Right lung (tissue), 10 donors: ENCODE results near the gene TRANK1. TPM values are rescaled to one million over a fixed set of nuclear protein-coding genes. Genes with fewer than 3 reads are reported as not detected.
A peak's percentile ranks its signal among the peaks of the same experiment; 100 is the strongest.
"Not testable (repeated sequence)": the region's sequence is repeated elsewhere in the genome, so short reads cannot be mapped to it uniquely, and the experiment has no call there.

Source experiments
- DNase-seq, 2 donors: peaks; one replicate each; pipeline ENCODE4 v3.0.0-alpha.2; 2013
- long read RNA-seq, 8 donors: transcript quantifications; one replicate each; lab custom pipeline, GENCODE V29; 2026
- polyA plus RNA-seq, 5 donors: library from polyadenylated mRNA; unstranded; fragments of 120-200 nt; gene quantifications; one replicate each; pipeline versions ENCODE4 v1.2.1 to v1.2.3, GENCODE V29; 2013; ENCODE audit warnings: inconsistent platforms in 1 of 5, low replicate concordance in 1 of 5; ENCODE audit not compliant: insufficient read length in 5 of 5, insufficient read depth in 1 of 5

TRANK1 gene
- 10 to 100 TPM; 17.0 to 32.4 (median 27.3) TPM for polyA plus RNA-seq
- long read RNA-seq, donor 1, partial matches to known transcripts: 20 of 20 reads
- long read RNA-seq, donor 1, other reads (novel, unspliced or antisense): 0 of 20 reads
- long read RNA-seq, donor 2: 0 reads
- long read RNA-seq, donor 3, partial matches to known transcripts: 5 of 5 reads
- long read RNA-seq, donor 3, other reads (novel, unspliced or antisense): 0 of 5 reads
- long read RNA-seq, donor 4, partial matches to known transcripts: 7 of 7 reads
- long read RNA-seq, donor 4, other reads (novel, unspliced or antisense): 0 of 7 reads
- long read RNA-seq, donor 5, partial matches to known transcripts: 25 of 25 reads
- long read RNA-seq, donor 5, other reads (novel, unspliced or antisense): 0 of 25 reads
- long read RNA-seq, donor 6, full-length matches to known transcripts: 1 of 8 reads
- long read RNA-seq, donor 6, partial matches to known transcripts: 7 of 8 reads
- long read RNA-seq, donor 6, other reads (novel, unspliced or antisense): 0 of 8 reads
- long read RNA-seq, donor 7: 0 reads
- long read RNA-seq, donor 8, partial matches to known transcripts: 5 of 5 reads
- long read RNA-seq, donor 8, other reads (novel, unspliced or antisense): 0 of 5 reads

- DNase-seq: peak; percentile 66 to 71
These were observed at the start of gene TRANK1 for GRCh38 chr3:36944641-36945270. Gene TRANK1 (minus strand): TSS chr3:36945054. CDS start chr3:36944809, 245 bp downstream.

- peak; percentile 100 for DNase-seq
These were observed 48.8 kb upstream of the TRANK1 start, which contains the start of gene MLH1 for GRCh38 chr3:36993326-36994283. Gene MLH1 (plus strand): TSS chr3:36993518. CDS start chr3:36993548, 30 bp downstream.

GRCh38 chr3:36992806-36993325 lies 48.0 kb upstream of the TRANK1 start, which contains the start of gene EPM2AIP1:
Gene EPM2AIP1 (minus strand): TSS chr3:36993131. CDS start chr3:36993077, 54 bp downstream.
- DNase-seq: no peak

- peak in 1 of 2 donors; percentile 70 for DNase-seq
These were observed 47.3 kb upstream of the TRANK1 start for GRCh38 chr3:36991923-36992805.

GRCh38 chr3:36991147-36991546 lies 46.3 kb upstream of the TRANK1 start:
- DNase-seq: no peak

- DNase-seq: no peak
These were observed 44.7 kb upstream of the TRANK1 start for GRCh38 chr3:36989568-36989967.

- no peak for DNase-seq
These were observed 44.2 kb upstream of the TRANK1 start for GRCh38 chr3:36989005-36989404.

GRCh38 chr3:36988356-36988755 lies 43.5 kb upstream of the TRANK1 start:
- no peak for DNase-seq

GRCh38 chr3:36981006-36981405 lies 36.2 kb upstream of the TRANK1 start:
- DNase-seq: no peak

- no peak for DNase-seq
These were observed 28.3 kb upstream of the TRANK1 start for GRCh38 chr3:36973139-36973538.

- DNase-seq: no peak
These were observed 27.3 kb upstream of the TRANK1 start for GRCh38 chr3:36972163-36972562.

- DNase-seq: no peak
These were observed 24.9 kb upstream of the TRANK1 start for GRCh38 chr3:36969540-36970432.

GRCh38 chr3:36969085-36969484 lies 24.2 kb upstream of the TRANK1 start:
- no peak for DNase-seq

GRCh38 chr3:36965440-36965839 lies 20.6 kb upstream of the TRANK1 start:
- peak; percentile 59 to 64 for DNase-seq

GRCh38 chr3:36964817-36965216 lies 20.0 kb upstream of the TRANK1 start:
- no peak for DNase-seq

- no peak for DNase-seq
These were observed 19.5 kb upstream of the TRANK1 start for GRCh38 chr3:36964331-36964730.

- not testable (repeated sequence) for DNase-seq
These were observed 18.2 kb upstream of the TRANK1 start for GRCh38 chr3:36963008-36963407.

GRCh38 chr3:36960502-36960901 lies 15.6 kb upstream of the TRANK1 start:
- no peak for DNase-seq

GRCh38 chr3:36959821-36960220 lies 15.0 kb upstream of the TRANK1 start:
- no peak for DNase-seq
